GM23338 (cell line): ENCODE results near the gene CACNA2D3.

Experiments
- CREB1 ChIP-seq: fragments of 250-450 bp; sonication (Bioruptor Pico); IDR thresholded peaks from 2 replicates; pipeline ENCODE4 v1.5.0; 2020; ENCODE audit warnings: low read depth, mild to moderate bottlenecking, moderate library complexity
- EZH2 ChIP-seq: fragments of 200-600 bp; sonication (generic); IDR thresholded peaks from one replicate; pipeline ENCODE4 v1.8.0; 2017; ENCODE audit warnings: antibody characterized with exemption, mild to moderate bottlenecking, low read depth; ENCODE audit not compliant: unreplicated experiment
- EZH2phosphoT487 ChIP-seq: fragments of 200-600 bp; sonication (generic); IDR thresholded peaks from one replicate; pipeline ENCODE4 v1.8.1; 2018; ENCODE audit warnings: antibody characterized with exemption; ENCODE audit not compliant: unreplicated experiment
- POLR2AphosphoS5 ChIP-seq: IDR thresholded peaks from 2 replicates; pipeline ENCODE4 v1.6.1; 2016; ENCODE audit warnings: antibody characterized with exemption, low read depth
- STAT1 ChIP-seq: IDR thresholded peaks from one replicate; pipeline ENCODE4 v1.6.1; 2016; ENCODE audit warnings: antibody characterized with exemption; ENCODE audit not compliant: unreplicated experiment
- TF ChIP-seq, protein P1 (sequence below), 2 experiments: fragments of 200-600 bp in 1 of 2; sonication (generic) in 1 of 2; conservative IDR thresholded peaks; 2 replicates each; pipeline versions ENCODE4 v1.5.1 to v1.6.1; 2016 to 2017; ENCODE audit warnings: antibody characterized with exemption in 2 of 2, low read depth in 2 of 2, mild to moderate bottlenecking in 2 of 2, moderate library complexity in 1 of 2

DNA sequence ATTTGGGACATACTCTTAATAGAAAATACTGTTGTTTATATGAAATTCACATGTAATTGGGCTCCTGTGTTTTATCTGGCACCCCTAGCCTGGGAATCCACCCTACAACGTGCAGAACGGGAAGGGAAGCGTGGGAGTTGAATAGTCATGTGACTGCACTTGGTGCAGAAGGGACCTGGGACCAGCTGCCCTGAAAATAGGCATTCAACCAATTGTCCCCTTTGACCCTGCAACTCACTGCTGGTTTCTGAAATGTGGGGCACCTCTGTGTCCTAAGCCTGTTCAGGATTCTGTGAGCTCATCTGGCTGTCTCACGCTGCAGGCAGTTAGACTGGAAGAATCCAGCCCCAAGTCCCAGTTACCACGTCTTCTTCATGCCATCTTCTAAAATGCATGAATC, 79.7 kb downstream of the CACNA2D3 start:
- TF ChIP-seq, protein P1, sequence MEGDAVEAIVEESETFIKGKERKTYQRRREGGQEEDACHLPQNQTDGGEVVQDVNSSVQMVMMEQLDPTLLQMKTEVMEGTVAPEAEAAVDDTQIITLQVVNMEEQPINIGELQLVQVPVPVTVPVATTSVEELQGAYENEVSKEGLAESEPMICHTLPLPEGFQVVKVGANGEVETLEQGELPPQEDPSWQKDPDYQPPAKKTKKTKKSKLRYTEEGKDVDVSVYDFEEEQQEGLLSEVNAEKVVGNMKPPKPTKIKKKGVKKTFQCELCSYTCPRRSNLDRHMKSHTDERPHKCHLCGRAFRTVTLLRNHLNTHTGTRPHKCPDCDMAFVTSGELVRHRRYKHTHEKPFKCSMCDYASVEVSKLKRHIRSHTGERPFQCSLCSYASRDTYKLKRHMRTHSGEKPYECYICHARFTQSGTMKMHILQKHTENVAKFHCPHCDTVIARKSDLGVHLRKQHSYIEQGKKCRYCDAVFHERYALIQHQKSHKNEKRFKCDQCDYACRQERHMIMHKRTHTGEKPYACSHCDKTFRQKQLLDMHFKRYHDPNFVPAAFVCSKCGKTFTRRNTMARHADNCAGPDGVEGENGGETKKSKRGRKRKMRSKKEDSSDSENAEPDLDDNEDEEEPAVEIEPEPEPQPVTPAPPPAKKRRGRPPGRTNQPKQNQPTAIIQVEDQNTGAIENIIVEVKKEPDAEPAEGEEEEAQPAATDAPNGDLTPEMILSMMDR (conservative IDR thresholded peaks at IDR 0.05; ENCODE audit: low read depth in 2 of 2), result no peak
- no peak for TF ChIP-seq POLR2AphosphoS5
- TF ChIP-seq STAT1, result no peak
- TF ChIP-seq EZH2, result no peak
- TF ChIP-seq EZH2phosphoT487, result no peak
- TF ChIP-seq CREB1 (CRISPR knock-in tag), result no peak
